GM19193 (cell line): ENCODE results near the gene PIEZO1.

Experiments
- POLR2A ChIP-seq: IDR thresholded peaks from 4 replicates; pipeline ENCODE4 v1.6.1; 2011; ENCODE audit not compliant: insufficient read depth, insufficient read length; ENCODE audit errors: extremely low read depth

PIEZO1 gene

GRCh38 chr16:88673716-88674379 is 111.2 kb downstream of the PIEZO1 start:
- no peak for TF ChIP-seq POLR2A

GRCh38 chr16:88672776-88673175 is 112.2 kb downstream of the PIEZO1 start:
- no peak for TF ChIP-seq POLR2A

GRCh38 chr16:88671806-88672205 is 113.2 kb downstream of the PIEZO1 start:
- no peak for TF ChIP-seq POLR2A

- TF ChIP-seq POLR2A: no peak
Measured at GRCh38 chr16:88669980-88670379, 115.0 kb downstream of the PIEZO1 start.

- TF ChIP-seq POLR2A: no peak
Measured at GRCh38 chr16:88667461-88667860, 117.6 kb downstream of the PIEZO1 start.

GRCh38 chr16:88665570-88665969 is 119.5 kb downstream of the PIEZO1 start:
- no peak for TF ChIP-seq POLR2A
